Central memory CD8-positive, alpha-beta T cell (primary cell): ENCODE results near the gene ZSWIM7.
"Not testable (repeated sequence)": the region's sequence is repeated elsewhere in the genome, so short reads cannot be mapped to it uniquely, and the experiment has no call there.

Experiments
- ATAC-seq: fragments of 150-1000 bp; cut with Tn5 transposase; replicated peaks from 2 replicates; pipeline ENCODE4 v1.10.0; 2022; ENCODE audit warnings: mild to moderate bottlenecking, moderate FRiP score, moderate number of reproducible peaks; ENCODE audit not compliant: poor library complexity, severe bottlenecking; ENCODE audit errors: extremely low read depth
- DNase-seq, 2 donors: peaks; one replicate each; pipeline ENCODE4 v3.0.0; 2021; ENCODE audit warnings: low spot score in 2 of 2
- H3K27ac Mint-ChIP-seq: one replicate; pipeline ENCODE4 v1.8.0; 2022; ENCODE audit warnings: low read depth, mild to moderate bottlenecking, moderate library complexity, mixed read lengths
- H3K27me3 Mint-ChIP-seq: one replicate; pipeline ENCODE4 v1.8.0; 2022; ENCODE audit warnings: mixed read lengths
- H3K36me3 Mint-ChIP-seq: one replicate; pipeline ENCODE4 v1.8.0; 2022; ENCODE audit warnings: mild to moderate bottlenecking, moderate library complexity, mixed read lengths; ENCODE audit not compliant: insufficient read depth
- H3K4me1 Mint-ChIP-seq: one replicate; pipeline ENCODE4 v1.8.0; 2022; ENCODE audit warnings: mixed read lengths
- H3K4me3 Mint-ChIP-seq: one replicate; pipeline ENCODE4 v1.8.0; 2022; ENCODE audit warnings: mild to moderate bottlenecking, moderate library complexity, mixed read lengths
- H3K9me3 Mint-ChIP-seq: one replicate; pipeline ENCODE4 v1.8.0; 2022; ENCODE audit warnings: mixed read lengths

The ZSWIM7 gene

DNA sequence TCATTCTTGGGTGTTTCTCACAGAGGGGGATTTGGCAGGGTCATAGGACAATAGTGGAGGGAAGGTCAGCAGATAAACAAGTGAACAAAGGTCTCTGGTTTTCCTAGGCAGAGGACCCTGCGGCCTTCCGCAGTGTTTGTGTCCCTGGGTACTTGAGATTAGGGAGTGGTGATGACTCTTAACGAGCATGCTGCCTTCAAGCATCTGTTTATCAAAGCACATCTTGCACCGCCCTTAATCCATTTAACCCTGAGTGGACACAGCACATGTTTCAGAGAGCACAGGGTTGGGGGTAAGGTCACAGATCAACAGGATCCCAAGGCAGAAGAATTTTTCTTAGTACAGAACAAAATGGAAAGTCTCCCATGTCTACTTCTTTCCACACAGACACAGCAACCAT is 20.5 kb downstream of the ZSWIM7 start:
- H3K27me3 Mint-ChIP-seq, H3K9me3 Mint-ChIP-seq, H3K4me3 Mint-ChIP-seq, ATAC-seq, H3K4me1 Mint-ChIP-seq, DNase-seq, H3K27ac Mint-ChIP-seq: not testable (repeated sequence)
- H3K36me3 Mint-ChIP-seq = peaks cover 22% of the 10 kb centered on the region

DNA sequence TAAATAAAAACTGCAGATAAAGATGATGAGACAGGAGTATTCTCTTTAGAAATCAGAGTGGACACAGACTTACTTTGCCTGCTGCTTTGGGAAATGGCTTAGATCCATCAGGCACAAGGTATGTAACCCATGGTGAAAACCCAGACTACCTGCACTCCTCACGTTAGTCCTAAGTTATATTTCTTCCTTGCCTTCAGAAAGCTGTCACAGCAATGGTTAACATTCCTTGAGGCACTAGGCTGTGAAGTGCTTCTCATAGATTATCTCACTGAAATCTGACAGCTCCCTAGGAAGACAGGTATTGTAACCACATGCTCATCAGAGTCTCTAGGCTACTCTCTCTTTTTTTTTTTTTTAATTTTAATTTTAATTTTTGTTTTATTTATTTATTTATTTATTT is 20.9 kb downstream of the ZSWIM7 start:
- H3K9me3 Mint-ChIP-seq = no peaks in the 10 kb centered on the region
- no peak for ATAC-seq
- H3K4me1 Mint-ChIP-seq = peaks cover 5% of the 10 kb centered on the region
- DNase-seq = no peak
- peaks cover 19% of the 10 kb centered on the region for H3K36me3 Mint-ChIP-seq
- no peak overlapping the region for H3K4me3 Mint-ChIP-seq
- H3K27ac Mint-ChIP-seq = no peak overlapping the region
- no peaks in the 10 kb centered on the region for H3K27me3 Mint-ChIP-seq

DNA sequence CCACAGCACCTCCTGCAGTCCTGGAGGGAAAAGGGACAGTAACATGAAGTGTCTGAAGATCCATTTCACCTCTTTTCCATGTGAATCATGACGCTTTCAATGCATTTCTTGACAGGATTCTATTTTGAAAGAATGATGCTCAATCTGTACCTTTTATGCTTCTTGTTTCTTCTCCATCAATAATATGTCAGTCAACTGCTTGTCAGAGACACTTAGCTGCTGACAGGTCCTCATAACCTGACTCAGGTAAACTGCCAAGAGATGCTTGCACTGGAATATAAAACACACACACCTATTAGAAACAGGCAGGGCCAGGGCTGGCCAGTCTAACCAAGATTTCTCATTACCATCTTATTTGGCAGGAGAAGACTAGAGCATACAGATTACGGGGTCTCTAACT is 21.6 kb downstream of the ZSWIM7 start:
- no peaks in the 10 kb centered on the region for H3K9me3 Mint-ChIP-seq
- H3K27ac Mint-ChIP-seq = no peak overlapping the region
- no peak for ATAC-seq
- DNase-seq = no peak
- H3K27me3 Mint-ChIP-seq = no peaks in the 10 kb centered on the region
- H3K4me1 Mint-ChIP-seq = peaks cover 5% of the 10 kb centered on the region
- H3K36me3 Mint-ChIP-seq = peaks cover 18% of the 10 kb centered on the region
- H3K4me3 Mint-ChIP-seq = no peak overlapping the region

DNA sequence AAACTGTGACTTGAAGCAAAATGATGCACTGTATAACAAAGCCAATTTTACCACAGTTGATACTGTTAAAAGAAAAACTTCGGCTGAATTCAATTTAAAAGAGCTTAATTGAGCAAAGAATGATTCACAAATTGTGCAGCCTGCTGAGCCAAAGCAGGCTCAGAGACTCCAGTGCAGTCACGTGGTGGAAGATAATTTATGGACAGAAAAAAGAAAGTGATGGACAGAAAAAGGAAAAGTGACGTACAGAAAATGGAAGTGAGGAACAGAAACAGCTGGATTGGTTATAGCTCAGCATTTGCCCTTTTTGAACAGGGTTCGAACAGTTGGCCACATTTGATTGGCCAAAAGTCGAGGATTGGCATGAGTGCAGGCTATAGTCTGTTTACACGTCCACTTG is 25.7 kb downstream of the ZSWIM7 start:
- DNase-seq (no peak), ATAC-seq (no peak)
- no peaks in the 10 kb centered on the region for H3K9me3 Mint-ChIP-seq
- peaks cover 14% of the 10 kb centered on the region for H3K36me3 Mint-ChIP-seq
- H3K4me1 Mint-ChIP-seq = no peaks in the 10 kb centered on the region
- no peak overlapping the region for H3K27ac Mint-ChIP-seq
- no peak overlapping the region for H3K4me3 Mint-ChIP-seq
- H3K27me3 Mint-ChIP-seq = no peaks in the 10 kb centered on the region

DNA sequence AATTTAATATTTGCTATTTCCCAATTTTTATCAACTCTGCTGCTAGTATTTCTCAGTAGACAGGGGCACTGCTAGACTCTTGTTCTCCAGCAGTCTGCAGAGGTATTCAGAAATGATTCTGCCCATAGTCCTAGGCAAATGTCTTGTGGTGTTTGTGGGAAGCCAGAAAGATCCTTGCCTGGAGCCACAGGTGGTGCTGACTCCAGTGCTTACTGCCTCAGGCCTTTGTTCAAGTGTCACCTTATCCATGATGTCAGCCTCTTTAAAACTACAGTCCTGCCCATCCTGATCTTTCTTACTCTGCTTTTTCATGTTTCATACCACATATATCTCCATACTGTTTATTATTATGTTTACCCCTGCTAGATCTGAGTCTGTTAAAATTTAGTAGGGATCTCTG is 26.5 kb downstream of the ZSWIM7 start:
- H3K27ac Mint-ChIP-seq = no peak overlapping the region
- H3K9me3 Mint-ChIP-seq = no peaks in the 10 kb centered on the region
- no peaks in the 10 kb centered on the region for H3K4me1 Mint-ChIP-seq
- peaks cover 4% of the 10 kb centered on the region for H3K27me3 Mint-ChIP-seq
- H3K36me3 Mint-ChIP-seq = peaks cover 11% of the 10 kb centered on the region
- DNase-seq (no peak), ATAC-seq (no peak)
- H3K4me3 Mint-ChIP-seq = no peak overlapping the region

DNA sequence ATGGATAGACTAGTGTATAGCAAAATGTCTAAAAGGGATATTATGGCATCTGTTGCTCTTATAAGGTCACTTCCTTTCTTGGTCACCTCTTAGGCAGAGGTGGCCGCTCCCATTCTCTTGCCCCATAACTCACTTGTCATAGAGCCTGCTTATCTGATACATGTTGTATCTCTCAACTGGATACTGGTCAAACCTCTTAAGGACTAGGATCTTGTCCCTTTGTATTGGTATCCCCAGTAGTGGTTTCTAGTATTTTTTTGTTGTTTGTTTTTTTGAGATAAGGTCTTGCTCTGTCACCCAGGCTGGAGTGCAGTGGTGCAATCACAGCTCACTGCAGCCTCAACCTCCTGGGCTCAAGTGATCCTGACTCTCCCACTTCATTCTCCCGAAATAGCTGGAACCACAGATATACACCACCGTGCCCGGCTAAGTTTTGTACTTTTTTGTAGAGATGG is 27.0 kb downstream of the ZSWIM7 start:
- peaks cover 9% of the 10 kb centered on the region for H3K27me3 Mint-ChIP-seq
- no peak overlapping the region for H3K27ac Mint-ChIP-seq
- DNase-seq (no peak), ATAC-seq (no peak)
- H3K36me3 Mint-ChIP-seq = peaks cover 7% of the 10 kb centered on the region
- no peaks in the 10 kb centered on the region for H3K4me1 Mint-ChIP-seq
- no peaks in the 10 kb centered on the region for H3K9me3 Mint-ChIP-seq
- H3K4me3 Mint-ChIP-seq = no peak overlapping the region

DNA sequence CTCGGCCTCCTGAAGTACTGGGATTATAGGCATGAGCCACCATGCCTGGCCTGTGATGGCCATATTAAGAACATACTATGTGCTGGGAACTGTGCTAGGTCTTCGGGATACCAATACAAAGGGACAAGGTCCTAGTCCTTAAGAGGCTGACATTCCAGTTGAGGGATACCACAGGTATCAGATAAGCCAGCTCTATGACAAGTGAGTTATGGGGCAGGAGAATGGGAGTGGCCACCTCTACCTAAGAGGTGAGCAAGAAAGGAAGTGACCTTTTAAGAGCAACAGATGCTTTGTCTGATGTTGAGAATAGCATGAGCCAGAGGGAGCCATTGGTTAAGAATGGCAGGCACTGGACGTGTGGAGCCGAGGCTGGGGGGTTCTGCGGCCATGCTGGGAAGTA is 27.6 kb downstream of the ZSWIM7 start:
- ATAC-seq = no peak
- Mint-ChIP-seq H3K9me3 (no peaks in the 10 kb centered on the region), H3K27ac (no peak overlapping the region), H3K36me3 (peaks cover 3% of the 10 kb centered on the region), H3K27me3 (peaks cover 13% of the 10 kb centered on the region), H3K4me1 (no peaks in the 10 kb centered on the region), H3K4me3 (no peak overlapping the region)
- no peak for DNase-seq

DNA sequence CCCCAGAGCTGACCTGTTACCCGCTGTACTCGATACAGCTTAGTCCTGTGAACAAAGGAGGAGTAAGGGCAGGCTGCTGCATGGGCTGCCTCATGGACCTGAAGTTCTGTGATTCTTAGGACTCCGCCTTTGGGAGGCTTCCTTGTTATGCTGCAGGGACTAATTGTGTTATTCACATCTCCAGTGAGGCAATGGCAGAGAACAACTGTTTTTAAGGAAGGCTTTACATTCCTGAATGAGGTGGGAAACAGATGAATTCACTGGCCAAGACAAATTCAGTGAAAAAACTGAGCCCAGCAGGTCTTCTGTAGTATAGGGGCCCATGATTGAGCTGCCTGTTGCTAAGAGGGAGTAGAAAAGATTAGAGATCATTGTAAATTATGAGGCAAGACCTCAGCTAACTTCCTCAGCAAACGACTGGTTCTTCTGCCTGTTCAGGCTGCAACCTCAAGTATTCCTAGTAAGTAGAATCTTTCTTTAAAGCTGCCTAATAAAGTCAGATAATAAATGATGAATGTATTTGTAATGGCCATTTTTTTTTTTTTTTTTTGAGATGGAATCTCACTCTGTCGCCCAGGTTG is 28.3 kb downstream of the ZSWIM7 start:
- Mint-ChIP-seq H3K36me3 (peaks cover 1% of the 10 kb centered on the region), H3K4me3 (no peak overlapping the region), H3K9me3 (no peaks in the 10 kb centered on the region), H3K27ac (no peak overlapping the region), H3K4me1 (no peaks in the 10 kb centered on the region), H3K27me3 (peaks cover 20% of the 10 kb centered on the region)
- DNase-seq = no peak
- no peak for ATAC-seq

DNA sequence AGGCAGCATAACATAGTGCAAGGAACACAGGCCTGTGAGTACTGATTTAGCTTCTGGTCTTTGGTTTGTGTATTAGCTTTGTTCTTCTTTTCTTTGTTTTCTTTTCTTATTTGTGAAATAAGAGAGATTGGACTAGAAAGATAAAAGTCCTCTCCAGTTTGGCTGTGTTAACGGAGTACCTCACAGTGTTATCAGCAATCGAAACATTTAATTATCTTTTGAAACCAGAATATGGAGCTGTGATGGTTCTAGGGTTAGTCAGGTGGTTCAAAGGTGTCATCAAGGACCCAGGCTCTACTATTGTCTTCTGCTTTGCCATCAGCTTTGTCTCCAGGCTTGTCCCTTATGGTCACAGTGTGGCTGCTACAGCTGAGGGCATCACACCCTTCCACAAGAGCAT is 29.0 kb downstream of the ZSWIM7 start:
- Mint-ChIP-seq H3K4me1 (no peaks in the 10 kb centered on the region), H3K9me3 (no peaks in the 10 kb centered on the region), H3K36me3 (peaks cover 1% of the 10 kb centered on the region), H3K4me3 (no peak overlapping the region), H3K27ac (no peak overlapping the region), H3K27me3 (peaks cover 26% of the 10 kb centered on the region)
- ATAC-seq = no peak
- DNase-seq = no peak

DNA sequence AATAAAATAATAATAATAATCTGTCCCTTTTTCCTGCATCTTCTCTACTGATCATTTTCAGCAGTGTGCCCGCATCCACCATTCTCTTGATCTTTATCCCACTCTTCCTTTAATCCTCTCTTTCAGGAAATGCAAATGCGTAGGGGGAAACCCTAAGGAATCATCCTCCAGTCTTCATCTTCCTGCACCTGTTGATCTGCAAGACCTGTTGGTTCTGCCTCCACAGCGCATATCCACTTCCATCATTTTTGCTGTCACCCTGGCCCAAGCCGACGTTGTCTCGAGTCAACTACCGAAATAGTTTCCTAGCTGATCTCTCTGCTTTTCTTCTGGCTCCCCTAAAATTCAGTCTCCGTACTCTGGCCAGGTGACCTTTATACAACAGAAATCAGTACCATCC is 30.0 kb downstream of the ZSWIM7 start:
- Mint-ChIP-seq H3K27ac (no peak overlapping the region), H3K4me1 (no peaks in the 10 kb centered on the region), H3K27me3 (peaks cover 32% of the 10 kb centered on the region), H3K36me3 (peaks cover 1% of the 10 kb centered on the region), H3K9me3 (no peaks in the 10 kb centered on the region), H3K4me3 (no peak overlapping the region)
- ATAC-seq (no peak), DNase-seq (no peak)

DNA sequence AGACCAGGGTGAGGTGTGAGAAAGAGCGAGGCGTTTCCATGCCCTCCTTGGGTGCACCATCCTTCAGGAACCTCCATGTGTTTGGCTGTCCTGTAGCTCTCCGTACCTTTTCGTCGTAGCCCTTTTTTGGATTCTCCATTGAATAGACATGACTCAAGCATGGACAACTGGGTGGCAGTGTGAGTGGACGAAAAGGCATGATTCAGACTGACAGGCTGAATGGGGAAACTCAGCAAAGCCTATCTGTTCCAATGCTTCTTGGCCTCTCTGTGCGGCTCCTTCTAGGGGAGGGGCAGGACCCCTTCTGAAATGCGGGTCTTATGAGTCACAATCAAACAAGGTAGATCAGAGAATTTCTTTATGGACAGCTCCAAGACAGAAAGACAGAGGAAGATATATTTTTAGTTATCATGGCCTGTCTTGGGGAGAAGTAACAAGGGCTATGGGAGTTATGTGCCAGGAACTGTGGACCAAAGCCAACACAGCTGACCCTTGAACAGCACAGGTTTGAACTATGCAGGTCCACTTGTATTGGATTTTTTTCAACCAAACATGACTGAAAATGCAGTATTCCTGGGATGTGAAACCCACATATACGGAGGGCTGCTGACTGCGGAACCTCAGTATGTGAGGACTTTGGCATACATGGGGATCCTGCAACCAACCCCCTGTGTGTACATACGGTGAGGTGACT is 31.7 kb downstream of the ZSWIM7 start:
- Mint-ChIP-seq H3K9me3 (no peaks in the 10 kb centered on the region), H3K27ac (no peak overlapping the region), H3K36me3 (no peaks in the 10 kb centered on the region), H3K4me3 (no peak overlapping the region), H3K4me1 (no peaks in the 10 kb centered on the region), H3K27me3 (peaks cover 32% of the 10 kb centered on the region)
- ATAC-seq = no peak
- DNase-seq = no peak

DNA sequence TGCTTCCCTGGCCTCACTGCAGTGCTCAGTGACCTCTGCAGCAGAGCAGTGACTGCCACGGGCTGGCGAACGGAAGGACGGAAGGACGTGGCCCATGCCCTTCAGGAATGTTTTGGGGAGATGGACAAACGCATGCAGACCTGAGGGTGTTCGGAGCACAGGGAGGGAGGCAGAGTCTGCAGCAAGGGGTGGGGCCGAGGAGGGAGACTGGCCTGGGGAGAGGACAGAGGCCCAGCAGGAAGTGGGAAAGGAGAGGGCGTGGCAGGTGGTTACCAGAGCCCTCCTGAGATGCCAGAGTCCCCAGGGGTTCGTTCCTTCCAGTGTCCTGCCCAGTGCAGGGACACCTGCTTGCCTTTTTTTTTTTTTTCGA is 32.6 kb downstream of the ZSWIM7 start:
- Mint-ChIP-seq H3K4me3 (no peak overlapping the region), H3K27ac (no peak overlapping the region), H3K9me3 (no peaks in the 10 kb centered on the region), H3K4me1 (no peaks in the 10 kb centered on the region), H3K27me3 (peaks cover 32% of the 10 kb centered on the region), H3K36me3 (no peaks in the 10 kb centered on the region)
- DNase-seq (no peak), ATAC-seq (no peak)

DNA sequence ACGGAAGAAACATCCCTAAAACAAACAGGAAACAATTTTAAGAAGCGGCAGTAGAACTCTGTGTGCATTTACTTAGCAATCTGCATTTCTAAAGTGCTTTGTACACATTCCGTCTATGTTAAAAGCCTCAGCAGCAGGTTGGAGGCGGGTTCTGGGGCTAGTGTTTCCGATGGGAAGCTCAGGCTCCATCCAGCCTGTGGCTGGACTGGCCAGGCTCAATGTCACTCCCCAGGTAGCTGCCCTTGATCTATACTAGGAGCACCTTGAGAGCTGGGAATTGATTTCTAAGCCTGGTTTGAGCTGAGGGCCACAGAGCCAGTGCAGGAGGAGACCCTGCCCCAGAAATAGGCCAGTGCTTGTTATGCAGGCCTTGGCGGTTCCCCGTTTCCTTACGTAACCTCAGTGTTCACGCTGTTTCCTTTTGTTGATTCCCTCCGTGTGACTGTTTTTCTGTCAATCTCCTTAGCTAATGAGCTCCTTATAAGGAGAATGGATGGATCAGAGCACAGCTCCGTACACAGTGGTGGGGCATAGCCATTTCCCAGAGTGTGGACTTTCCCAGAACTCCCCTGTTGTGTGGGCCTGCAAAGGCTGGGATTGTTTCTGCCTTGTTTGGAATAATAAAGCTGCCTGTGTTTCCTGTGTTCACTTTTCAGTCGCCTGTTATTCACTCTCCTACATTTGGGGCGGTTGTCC is 33.2 kb downstream of the ZSWIM7 start:
- peaks cover 32% of the 10 kb centered on the region for H3K27me3 Mint-ChIP-seq
- no peaks in the 10 kb centered on the region for H3K36me3 Mint-ChIP-seq
- H3K4me3 Mint-ChIP-seq = no peak overlapping the region
- H3K4me1 Mint-ChIP-seq = no peaks in the 10 kb centered on the region
- ATAC-seq = no peak
- H3K9me3 Mint-ChIP-seq = no peaks in the 10 kb centered on the region
- no peak overlapping the region for H3K27ac Mint-ChIP-seq
- no peak for DNase-seq
